Stimulated activated naive CD8-positive, alpha-beta T cell treated with anti-CD3 and anti-CD28 coated beads, Interleukin-15, Interleukin-2, amounts not matched to agents 100 ng/mL and 50 ng/mL, for 24 hours (primary cell): ENCODE data around the gene NOP14.
"Not testable (repeated sequence)": the region's sequence is repeated elsewhere in the genome, so short reads cannot be mapped to it uniquely, and the experiment has no call there.

Source experiments
- H3K27ac Mint-ChIP-seq: one replicate; pipeline ENCODE4 v1.8.0; 2021; ENCODE audit warnings: mild to moderate bottlenecking, mixed read lengths
- H3K27me3 Mint-ChIP-seq: one replicate; pipeline ENCODE4 v1.8.0; 2021; ENCODE audit warnings: mixed read lengths
- H3K36me3 Mint-ChIP-seq: one replicate; pipeline ENCODE4 v1.8.0; 2021; ENCODE audit warnings: low read depth, mixed read lengths
- H3K4me1 Mint-ChIP-seq: one replicate; pipeline ENCODE4 v1.8.0; 2021; ENCODE audit warnings: low read depth, mixed read lengths
- H3K4me3 Mint-ChIP-seq: one replicate; pipeline ENCODE4 v1.8.0; 2021; ENCODE audit warnings: mild to moderate bottlenecking, mixed read lengths
- H3K9me3 Mint-ChIP-seq: one replicate; pipeline ENCODE4 v1.8.0; 2021; ENCODE audit warnings: mixed read lengths

NOP14 gene

DNA sequence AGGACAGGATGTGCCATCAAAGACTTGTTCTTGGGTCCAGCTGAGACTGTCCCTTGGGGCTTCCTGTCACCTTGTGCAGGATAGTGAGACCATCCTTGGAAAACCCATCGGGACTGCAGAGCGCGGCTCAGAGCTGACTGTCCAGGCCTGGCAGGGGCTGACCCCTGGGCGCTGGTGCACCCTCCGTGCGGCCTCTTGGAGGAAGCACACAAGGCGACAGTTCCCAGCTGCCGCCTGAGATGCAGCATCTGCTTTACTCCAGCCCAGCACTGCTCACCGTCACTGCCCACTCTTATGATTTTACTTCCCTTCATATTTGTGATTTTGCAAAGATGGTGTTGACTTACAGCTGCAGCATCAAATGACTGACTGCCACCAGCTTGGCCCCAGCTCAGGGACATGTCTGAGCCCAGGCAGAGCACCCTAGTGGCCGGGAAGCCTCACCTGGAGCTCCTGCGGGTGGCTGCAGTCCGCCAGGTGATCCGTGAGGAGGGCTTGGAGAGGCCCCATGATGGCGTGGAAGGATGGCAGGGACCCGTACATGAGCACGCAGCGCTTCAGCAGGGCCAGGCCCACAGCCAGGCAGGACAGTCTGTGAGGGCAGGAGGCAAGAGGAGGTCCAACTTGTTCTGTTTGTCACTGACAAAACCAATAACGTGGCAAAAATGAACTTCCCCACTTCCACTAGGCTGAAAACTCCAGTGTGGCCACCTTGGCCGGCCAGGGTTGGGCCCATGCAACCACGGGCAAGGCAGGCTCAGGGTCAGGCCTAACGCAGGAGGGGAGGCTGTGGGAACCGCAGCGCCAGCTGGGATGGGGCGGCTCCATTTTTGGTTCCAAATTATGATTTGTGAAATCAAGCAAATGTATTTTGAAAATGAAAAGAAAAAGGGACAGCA lies 21.8 kb downstream of the NOP14 start:
- Mint-ChIP-seq H3K27ac (peak overlapping the region; percentile 40), H3K4me1 (peaks cover 69% of the 10 kb centered on the region), H3K27me3 (no peaks in the 10 kb centered on the region), H3K36me3 (peaks cover 87% of the 10 kb centered on the region), H3K9me3 (no peaks in the 10 kb centered on the region), H3K4me3 (no peak overlapping the region)

DNA sequence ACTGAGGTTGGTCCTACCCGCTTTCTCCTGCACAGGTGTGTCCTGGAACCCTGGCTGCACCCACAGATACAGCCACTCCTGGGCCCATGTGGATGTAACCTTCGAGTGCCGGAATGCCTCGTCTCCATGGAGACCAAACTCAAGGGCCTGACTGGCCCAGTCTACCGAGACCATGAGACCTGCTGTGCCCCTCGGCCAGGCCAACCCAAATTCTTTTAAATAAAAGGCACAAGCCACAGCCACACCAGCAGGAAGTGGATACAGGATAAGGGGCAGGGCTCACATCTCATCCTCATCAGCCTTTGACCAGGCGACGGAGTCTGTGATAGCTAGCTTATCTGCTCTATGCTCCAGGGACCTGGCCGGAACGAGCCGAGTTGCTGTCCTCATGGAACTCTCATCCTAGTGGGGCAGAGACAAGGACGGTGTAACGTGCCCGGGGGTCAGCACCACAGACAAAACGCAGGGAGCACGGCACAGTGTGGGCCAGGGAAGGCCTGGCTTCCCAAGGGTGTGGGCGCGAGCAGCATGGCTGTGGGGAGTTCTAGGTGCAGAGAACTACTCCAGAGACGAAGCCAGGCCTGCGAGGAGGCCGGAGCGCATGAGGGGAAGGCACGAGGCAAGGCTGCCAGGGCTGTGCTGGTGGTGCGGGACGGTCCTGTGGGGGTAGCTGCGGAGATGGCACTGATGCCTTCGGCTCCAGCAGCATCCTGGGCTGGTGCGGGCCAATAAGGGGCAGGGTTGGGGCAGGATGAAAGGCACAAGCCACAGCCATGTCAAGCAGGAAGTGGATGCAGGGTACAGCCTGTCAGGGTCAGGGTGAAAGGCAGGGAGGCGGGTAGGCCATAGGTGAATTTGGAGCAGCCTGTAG lies 22.7 kb downstream of the NOP14 start:
- Mint-ChIP-seq H3K9me3 (no peaks in the 10 kb centered on the region), H3K4me3 (no peak overlapping the region), H3K27ac (peak overlapping the region; percentile 40), H3K27me3 (no peaks in the 10 kb centered on the region), H3K4me1 (peaks cover 70% of the 10 kb centered on the region), H3K36me3 (peaks cover 87% of the 10 kb centered on the region)

DNA sequence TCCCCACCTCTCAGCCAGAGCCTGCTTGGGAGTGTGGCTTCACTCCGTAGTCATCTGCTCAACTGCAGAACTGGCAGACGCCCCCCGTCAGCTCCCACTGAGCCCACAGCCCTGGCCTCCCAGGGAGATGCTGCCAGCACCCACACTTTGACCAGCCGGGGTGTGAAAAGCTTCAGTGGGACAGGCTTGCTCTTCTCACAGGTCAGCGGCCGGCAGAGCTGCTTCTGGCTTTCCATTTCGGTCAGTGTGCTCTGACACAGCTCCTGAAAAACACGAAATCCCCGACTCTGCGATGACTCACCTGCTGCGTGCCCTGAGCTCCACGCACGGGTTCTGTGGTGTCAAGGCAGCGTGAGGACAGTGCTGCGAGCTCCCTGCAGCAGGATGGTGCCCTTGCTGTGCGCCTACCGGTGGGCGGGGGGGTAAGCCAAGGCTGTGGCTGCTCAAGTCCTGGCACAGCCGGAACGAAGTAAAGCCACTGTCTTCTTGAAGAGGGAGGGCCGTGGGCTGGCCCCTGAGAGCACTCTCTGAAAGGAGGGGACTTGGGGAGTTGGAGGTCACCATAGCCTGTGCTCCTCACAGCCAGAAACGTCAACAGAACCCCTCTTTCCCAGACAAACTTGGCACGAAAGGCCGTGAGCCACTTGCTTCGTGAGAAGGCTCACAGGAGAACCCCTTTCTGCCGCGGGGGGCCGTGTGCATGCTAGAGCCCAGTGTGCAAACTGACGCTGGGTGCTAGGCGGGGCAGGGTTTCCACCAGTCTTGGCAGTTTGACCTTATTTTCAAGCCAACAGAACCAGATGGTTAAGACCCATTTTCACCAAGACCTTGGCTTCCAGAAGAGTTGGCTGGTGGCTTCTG lies 23.6 kb downstream of the NOP14 start:
- peak overlapping the region; percentile 43 for H3K4me3 Mint-ChIP-seq
- no peaks in the 10 kb centered on the region for H3K9me3 Mint-ChIP-seq
- peaks cover 83% of the 10 kb centered on the region for H3K36me3 Mint-ChIP-seq
- peak overlapping the region; percentile 91 for H3K27ac Mint-ChIP-seq
- H3K27me3 Mint-ChIP-seq: no peaks in the 10 kb centered on the region
- H3K4me1 Mint-ChIP-seq: peaks cover 73% of the 10 kb centered on the region

DNA sequence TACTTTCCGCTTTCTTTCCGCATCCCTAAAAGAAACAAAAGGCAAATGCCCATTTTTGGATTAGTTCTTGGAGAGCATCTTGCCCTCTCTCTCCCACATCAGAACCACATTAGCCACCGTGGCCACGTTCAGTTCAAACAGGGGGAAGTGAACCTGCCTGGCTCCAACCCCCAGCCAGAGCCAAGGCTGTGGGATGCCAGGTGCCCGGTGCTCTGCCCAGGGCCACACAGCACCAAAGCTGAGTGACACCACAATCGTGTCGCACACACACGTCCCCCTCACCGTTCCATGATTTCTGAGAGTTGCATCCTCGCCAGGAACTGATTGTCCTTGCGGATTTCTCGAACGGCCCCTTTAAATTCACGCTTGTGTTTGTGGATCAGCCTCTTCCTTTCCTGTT lies 24.3 kb downstream of the NOP14 start:
- Mint-ChIP-seq H3K4me3 (peak overlapping the region; percentile 43), H3K9me3 (no peaks in the 10 kb centered on the region), H3K4me1 (peaks cover 65% of the 10 kb centered on the region), H3K27me3 (no peaks in the 10 kb centered on the region), H3K36me3 (peaks cover 76% of the 10 kb centered on the region), H3K27ac (peak overlapping the region; percentile 91)

DNA sequence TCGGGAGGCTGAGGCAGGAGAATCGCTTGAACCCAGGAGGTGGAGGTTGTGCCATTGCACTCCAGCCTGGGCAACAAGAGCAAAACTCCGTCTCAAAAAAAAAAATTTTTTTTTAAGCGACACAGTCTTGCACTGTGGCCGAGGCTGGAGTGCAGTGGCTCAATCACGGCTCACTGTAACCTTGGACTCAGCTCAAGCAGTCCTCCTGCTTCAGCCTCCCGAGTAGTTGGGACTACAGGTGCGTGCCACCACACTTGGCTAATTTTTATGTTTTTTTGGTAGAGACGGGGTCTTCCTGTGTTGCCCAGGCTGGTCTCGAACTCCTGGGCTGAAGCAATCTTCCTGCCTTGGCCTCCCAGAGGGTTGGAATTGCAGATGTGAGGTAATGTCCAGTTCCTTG lies 24.8 kb downstream of the NOP14 start:
- not testable (repeated sequence) for H3K27me3 Mint-ChIP-seq, H3K4me3 Mint-ChIP-seq, H3K9me3 Mint-ChIP-seq
- peaks cover 72% of the 10 kb centered on the region for H3K36me3 Mint-ChIP-seq
- peak overlapping the region; percentile 95 for H3K27ac Mint-ChIP-seq
- H3K4me1 Mint-ChIP-seq: peaks cover 62% of the 10 kb centered on the region

DNA sequence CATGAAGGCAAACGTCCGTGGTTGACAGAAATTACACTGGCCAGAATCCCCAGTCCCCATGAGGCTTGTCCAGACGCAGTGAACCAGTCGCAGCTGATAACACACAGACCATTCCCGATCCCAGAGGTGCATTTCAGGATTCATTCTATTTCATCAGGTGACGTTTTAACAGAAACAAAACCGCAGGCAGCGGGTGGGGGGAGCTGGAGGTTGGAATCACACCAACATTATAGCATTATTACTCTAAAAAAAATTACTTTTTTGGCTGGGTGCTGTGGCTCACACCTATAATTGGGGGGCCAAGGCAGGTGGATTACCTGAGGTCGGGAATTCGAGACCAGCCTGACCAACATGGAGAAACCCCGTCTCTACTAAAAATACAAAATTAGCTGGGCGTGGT lies 25.2 kb downstream of the NOP14 start:
- H3K36me3 Mint-ChIP-seq: peaks cover 73% of the 10 kb centered on the region
- no peaks in the 10 kb centered on the region for H3K27me3 Mint-ChIP-seq
- H3K9me3 Mint-ChIP-seq: no peaks in the 10 kb centered on the region
- peaks cover 64% of the 10 kb centered on the region for H3K4me1 Mint-ChIP-seq
- H3K4me3 Mint-ChIP-seq: peak overlapping the region; percentile 89
- peak overlapping the region; percentile 95 for H3K27ac Mint-ChIP-seq

DNA sequence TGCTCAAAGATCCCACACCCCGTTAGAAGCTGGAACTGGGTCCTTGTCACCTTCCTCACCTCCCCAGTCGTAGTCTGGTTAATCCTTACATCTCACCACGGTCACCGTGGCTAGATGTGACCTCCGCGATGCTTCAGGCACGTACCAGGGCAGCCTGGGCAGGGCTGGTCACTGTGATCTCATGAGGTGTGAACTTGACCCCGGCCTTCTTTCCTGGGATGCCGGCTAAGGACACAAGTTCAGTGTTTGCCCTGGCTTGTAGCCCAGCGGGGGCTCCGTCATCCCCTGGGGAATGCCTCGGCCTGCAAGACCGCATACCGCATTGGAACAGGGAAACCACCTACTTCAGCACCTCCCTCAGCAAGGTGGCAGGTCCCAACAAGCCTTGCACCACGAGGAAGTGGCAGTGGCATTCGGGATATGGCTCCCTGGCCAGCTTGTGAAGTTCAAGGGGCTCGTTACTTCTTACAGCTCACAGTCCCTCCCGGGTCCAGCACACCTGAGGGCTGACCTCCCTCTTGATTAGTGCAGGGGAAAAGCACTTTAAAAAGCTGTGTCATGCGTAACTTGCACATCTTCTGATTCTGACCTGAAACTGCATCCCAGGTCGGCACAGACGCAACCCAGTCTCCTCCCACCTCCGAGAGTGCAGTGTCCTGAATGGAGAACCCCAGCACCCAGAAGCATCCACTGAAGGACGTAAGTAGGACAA lies 25.9 kb downstream of the NOP14 start:
- no peaks in the 10 kb centered on the region for H3K27me3 Mint-ChIP-seq
- H3K27ac Mint-ChIP-seq: peak overlapping the region; percentile 95
- no peaks in the 10 kb centered on the region for H3K9me3 Mint-ChIP-seq
- peak overlapping the region; percentile 89 for H3K4me3 Mint-ChIP-seq
- peaks cover 66% of the 10 kb centered on the region for H3K36me3 Mint-ChIP-seq
- H3K4me1 Mint-ChIP-seq: peaks cover 63% of the 10 kb centered on the region

DNA sequence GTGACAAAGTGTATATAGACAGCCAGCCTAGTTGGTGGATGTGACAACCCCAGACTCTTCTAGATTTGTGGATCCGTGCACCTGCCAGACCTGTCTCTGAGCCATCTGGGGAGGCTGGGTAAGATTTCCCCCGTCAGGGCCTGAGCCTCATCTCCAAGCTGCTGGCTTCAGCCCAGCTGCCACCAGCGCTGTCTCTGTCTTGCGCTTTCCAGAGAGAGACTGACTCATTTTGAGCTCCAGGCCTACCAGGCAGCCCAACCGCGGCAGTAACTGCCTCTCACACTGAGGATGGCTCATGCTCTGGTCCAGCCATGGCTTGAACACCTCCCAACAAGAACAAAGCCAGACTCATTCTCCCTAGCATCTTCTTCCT lies 26.4 kb downstream of the NOP14 start:
- Mint-ChIP-seq H3K36me3 (peaks cover 68% of the 10 kb centered on the region), H3K4me1 (peaks cover 66% of the 10 kb centered on the region), H3K27ac (peak overlapping the region; percentile 95), H3K9me3 (no peaks in the 10 kb centered on the region), H3K27me3 (no peaks in the 10 kb centered on the region), H3K4me3 (peak overlapping the region; percentile 89)

DNA sequence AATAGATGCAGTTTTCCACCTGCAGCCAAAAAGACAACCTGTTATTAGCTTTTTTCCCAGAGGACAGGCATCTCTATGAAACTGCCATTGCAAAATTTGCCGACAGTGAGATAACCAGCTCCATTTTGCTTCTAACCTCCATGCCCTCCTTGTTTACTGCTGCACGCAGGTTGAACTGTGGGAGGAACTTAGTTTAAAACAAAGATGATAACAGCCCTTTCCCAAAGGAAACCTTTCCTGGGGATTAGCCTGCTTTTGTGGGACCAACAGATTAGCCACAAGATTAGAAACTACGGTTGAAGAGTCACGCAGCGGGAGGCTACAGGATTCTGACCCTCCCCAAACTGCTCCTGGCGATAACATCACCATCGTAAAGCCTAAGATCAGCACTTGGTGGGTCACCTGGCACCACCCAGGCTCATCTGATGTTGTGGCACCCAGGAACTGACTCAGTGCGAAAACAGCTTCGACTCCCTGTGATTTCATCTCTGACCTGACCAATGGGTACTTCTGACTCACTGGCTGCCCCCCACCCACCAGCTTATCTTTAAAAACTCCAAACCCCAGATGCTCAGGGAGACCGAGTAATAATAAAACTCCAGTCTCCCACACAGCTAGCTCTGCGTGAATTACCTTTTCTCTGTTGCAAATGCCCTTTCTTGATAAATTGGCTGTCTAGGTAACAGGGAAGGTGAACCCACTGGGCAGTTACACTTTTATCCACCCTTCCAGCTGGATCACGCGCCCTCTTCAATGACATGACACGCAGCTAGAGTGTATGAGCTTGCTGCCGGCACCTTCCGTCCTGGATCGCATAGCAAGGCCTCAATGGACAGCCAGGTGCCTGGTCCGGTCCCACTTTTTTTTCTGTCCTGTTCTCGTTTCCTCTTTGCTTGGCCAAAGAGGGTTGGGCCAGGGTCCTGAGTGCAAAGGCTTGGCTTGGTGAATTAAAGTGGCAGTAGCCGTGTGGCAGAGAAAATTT lies 27.2 kb downstream of the NOP14 start:
- H3K4me3 Mint-ChIP-seq: peak overlapping the region; percentile 89
- H3K27ac Mint-ChIP-seq: peak overlapping the region; percentile 95
- H3K4me1 Mint-ChIP-seq: peaks cover 70% of the 10 kb centered on the region
- no peaks in the 10 kb centered on the region for H3K27me3 Mint-ChIP-seq
- H3K36me3 Mint-ChIP-seq: peaks cover 66% of the 10 kb centered on the region
- no peaks in the 10 kb centered on the region for H3K9me3 Mint-ChIP-seq

DNA sequence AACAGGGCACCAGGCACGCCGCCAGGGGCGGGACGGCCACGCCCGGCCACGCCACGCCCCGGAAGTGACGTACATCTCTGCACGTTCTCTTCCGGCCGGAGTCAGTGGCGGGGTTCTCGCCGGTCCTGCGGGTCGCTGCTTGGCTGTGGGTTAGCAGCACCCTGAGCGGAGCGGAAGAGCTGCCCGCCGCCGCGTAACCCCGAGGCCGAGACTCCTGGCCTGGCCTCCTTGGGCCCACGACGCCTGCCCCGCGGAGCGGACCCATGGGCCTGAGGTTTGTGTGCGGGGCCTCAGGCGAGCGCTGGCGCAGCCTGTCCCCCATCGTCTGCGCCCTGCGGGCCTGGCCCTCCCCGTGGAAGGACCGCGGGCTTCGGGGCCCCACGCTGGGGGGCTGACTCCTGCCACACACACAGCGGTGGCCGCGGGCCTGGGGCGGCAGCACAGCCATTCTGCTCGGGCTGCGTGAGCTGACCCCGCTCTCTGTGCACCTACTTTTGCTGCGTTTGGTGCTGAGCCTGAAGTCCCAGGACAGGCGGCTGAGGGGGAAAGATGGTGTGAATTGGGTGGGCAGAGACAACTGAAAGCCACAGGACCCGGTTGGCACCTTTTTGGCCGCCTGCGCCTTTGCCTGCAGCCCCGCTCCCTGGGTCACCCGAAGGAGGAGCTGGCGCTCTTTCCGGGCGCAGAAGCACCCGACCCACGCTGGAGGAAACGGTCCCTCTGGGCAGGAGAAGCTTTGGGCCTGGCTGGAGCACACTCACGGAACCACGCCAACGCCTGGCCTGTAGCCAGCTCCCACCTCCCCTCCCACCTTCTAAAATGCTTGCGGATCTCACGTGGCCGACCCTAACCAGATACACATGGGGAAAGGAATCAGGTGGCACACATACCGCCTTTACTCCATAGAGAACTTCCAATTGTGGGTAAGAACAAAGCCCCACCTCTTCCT lies 28.1 kb downstream of the NOP14 start:
- Mint-ChIP-seq H3K4me1 (peaks cover 61% of the 10 kb centered on the region), H3K36me3 (peaks cover 60% of the 10 kb centered on the region), H3K27ac (peak overlapping the region; percentile 95)

DNA sequence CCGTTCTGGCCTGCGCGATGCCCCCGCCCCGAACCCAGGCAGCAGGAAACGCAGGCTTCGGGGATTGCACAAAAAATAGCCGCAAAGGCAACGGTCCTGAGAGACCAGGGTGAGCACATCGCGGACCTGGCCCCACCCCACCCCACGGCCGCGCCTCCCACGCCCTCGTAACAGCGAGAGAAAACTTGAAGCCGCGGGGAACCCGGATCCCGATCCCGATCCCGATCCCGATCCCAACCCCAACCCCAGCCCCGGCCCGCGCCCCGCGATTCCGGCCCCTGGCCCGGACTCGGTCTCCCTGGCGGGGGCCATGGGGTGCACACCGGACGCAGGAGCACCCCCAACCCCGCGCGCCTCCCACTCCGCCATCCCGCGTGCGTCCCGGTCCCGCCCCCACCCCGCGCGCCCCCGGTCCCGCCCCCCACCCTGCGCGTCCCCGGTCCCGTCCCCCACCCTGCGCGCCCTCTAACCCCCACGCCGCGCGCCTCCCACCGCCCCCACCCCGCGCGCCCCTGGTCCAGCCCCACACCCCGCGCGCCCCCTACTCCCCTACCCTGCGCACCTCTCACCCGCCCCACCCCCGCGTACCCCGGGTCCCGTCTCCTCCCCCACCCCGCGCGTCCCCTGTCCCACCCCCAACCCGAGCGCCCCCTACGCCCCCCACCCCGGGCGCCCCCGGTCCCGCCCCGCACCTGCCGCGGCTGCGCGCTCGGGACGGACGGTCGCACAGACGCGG lies 29.0 kb downstream of the NOP14 start:
- H3K9me3 Mint-ChIP-seq: no peaks in the 10 kb centered on the region
- H3K4me1 Mint-ChIP-seq: peaks cover 54% of the 10 kb centered on the region
- H3K27me3 Mint-ChIP-seq: no peaks in the 10 kb centered on the region
- H3K36me3 Mint-ChIP-seq: peaks cover 60% of the 10 kb centered on the region
- peak overlapping the region; percentile 26 for H3K27ac Mint-ChIP-seq
- peak overlapping the region; percentile 96 for H3K4me3 Mint-ChIP-seq

More for the DNA sequence above, 28.1 kb downstream of the NOP14 start:
- no peaks in the 10 kb centered on the region for H3K27me3 Mint-ChIP-seq
- H3K4me3 Mint-ChIP-seq: peak overlapping the region; percentile 89
- H3K9me3 Mint-ChIP-seq: no peaks in the 10 kb centered on the region

DNA sequence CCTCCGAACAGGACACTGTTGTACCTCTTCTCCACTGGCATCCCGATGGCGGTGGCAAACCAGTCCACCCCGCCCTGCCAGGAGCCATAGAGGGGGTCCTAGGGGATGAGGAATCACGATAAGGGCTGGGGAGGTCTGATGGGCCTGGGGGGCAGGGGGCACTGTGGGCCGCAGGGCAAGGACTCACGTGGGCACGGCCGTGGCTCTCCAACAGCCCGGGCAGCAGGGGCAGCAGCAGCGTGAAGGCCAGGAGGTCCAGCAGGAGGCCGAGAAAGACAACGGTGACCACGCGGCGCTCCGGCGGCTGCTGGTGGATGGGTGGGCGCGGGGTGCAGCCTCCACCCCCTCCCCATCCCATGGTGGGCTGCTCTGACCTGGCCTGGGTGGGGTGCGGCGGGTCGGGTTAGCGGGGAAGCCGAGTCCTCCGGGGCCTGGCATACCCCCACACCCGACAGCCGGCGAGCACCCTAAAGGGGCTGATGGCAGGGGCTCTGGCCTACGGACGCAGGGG lies 29.6 kb downstream of the NOP14 start:
- H3K4me3 Mint-ChIP-seq: peak overlapping the region; percentile 96
- H3K27ac Mint-ChIP-seq: peak overlapping the region; percentile 96
- no peaks in the 10 kb centered on the region for H3K9me3 Mint-ChIP-seq
- peaks cover 48% of the 10 kb centered on the region for H3K4me1 Mint-ChIP-seq
- H3K27me3 Mint-ChIP-seq: no peaks in the 10 kb centered on the region
- H3K36me3 Mint-ChIP-seq: peaks cover 60% of the 10 kb centered on the region
